IMR-90 (cell line): ENCODE results near the gene PHPT1.

Source experiments
- RAD21 ChIP-seq: IDR thresholded peaks from 2 replicates; pipeline ENCODE4 v1.6.1; 2012; ENCODE audit warnings: low read length, improper control_type of control experiment
- TF ChIP-seq, protein P1 (sequence below): fragments of 150-350 bp; IDR thresholded peaks from 2 replicates; pipeline ENCODE4 v1.6.1; 2017; ENCODE audit warnings: mild to moderate bottlenecking, antibody characterized with exemption, low read length, low read depth

- TF ChIP-seq RAD21, result no peak
- TF ChIP-seq, protein P1, sequence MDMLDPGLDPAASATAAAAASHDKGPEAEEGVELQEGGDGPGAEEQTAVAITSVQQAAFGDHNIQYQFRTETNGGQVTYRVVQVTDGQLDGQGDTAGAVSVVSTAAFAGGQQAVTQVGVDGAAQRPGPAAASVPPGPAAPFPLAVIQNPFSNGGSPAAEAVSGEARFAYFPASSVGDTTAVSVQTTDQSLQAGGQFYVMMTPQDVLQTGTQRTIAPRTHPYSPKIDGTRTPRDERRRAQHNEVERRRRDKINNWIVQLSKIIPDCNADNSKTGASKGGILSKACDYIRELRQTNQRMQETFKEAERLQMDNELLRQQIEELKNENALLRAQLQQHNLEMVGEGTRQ, result no peak
Observed at GRCh38 chr9:136853596-136854112, 4.4 kb downstream of the PHPT1 start.
